OCI-LY7 (cell line): ENCODE results near the gene SNX27.

Experiments used
- CTCF ChIP-seq: fragments of 200-600 bp; sonication (generic); conservative IDR thresholded peaks from 2 replicates; pipeline ENCODE4 v1.5.1; 2014; ENCODE audit warnings: mild to moderate bottlenecking, antibody characterized with exemption, low read length, moderate library complexity, mixed read lengths
- EZH2phosphoT487 ChIP-seq: fragments of 200-600 bp; sonication (generic); IDR thresholded peaks from 2 replicates; pipeline ENCODE4 v1.6.1; 2018; ENCODE audit warnings: low read depth, borderline replicate concordance, mild to moderate bottlenecking, mixed run types, antibody characterized with exemption, low read length, moderate library complexity, mixed read lengths

GRCh38 chr1:151720974-151721787 is 109.3 kb downstream of the SNX27 start, which contains the start of gene RIIAD1:
- TF ChIP-seq EZH2phosphoT487 = no peak
- TF ChIP-seq CTCF = no peak; the same call in none of the 2 replicates
